Mesenchymal stem cell (in vitro differentiated cells and primary cell): ENCODE measurements around the gene LRRC7.
A peak's percentile ranks its signal among the peaks of the same experiment; 100 is the strongest.

Source experiments
- DNase-seq: peaks from one replicate; pipeline ENCODE4 v3.0.0-alpha.2; 2013
- H2AFZ ChIP-seq: one replicate; pipeline ENCODE4 v1.6.1; 2013; ENCODE audit warnings: low read depth, mild to moderate bottlenecking, control low read depth, inconsistent platforms, low read length, moderate library complexity
- H2AK5ac ChIP-seq: 2 replicates; pipeline ENCODE4 v1.6.1; 2013; ENCODE audit warnings: low read length, moderate library complexity, mild to moderate bottlenecking, inconsistent platforms; ENCODE audit not compliant: severe bottlenecking
- H2BK120ac ChIP-seq: one replicate; pipeline ENCODE4 v1.6.1; 2013; ENCODE audit warnings: low read depth, mild to moderate bottlenecking, inconsistent platforms, low read length, moderate library complexity
- H2BK12ac ChIP-seq, 2 experiments: one replicate each; pipeline ENCODE4 v1.6.1; 2013; ENCODE audit warnings: inconsistent platforms in 2 of 2, low read length in 2 of 2, mild to moderate bottlenecking in 2 of 2, moderate library complexity in 2 of 2, control low read depth in 1 of 2
- H2BK15ac ChIP-seq: one replicate; pipeline ENCODE4 v1.6.1; 2013; ENCODE audit warnings: mild to moderate bottlenecking, low read depth, inconsistent platforms; ENCODE audit not compliant: poor library complexity, severe bottlenecking
- H2BK5ac ChIP-seq: 2 replicates; pipeline ENCODE4 v1.6.1; 2013; ENCODE audit warnings: low read depth, mild to moderate bottlenecking, low read length, control low read depth, inconsistent platforms; ENCODE audit not compliant: poor library complexity, severe bottlenecking
- H3K14ac ChIP-seq, 2 experiments: one replicate each; pipeline ENCODE4 v1.6.1; 2013; ENCODE audit warnings: inconsistent platforms in 2 of 2, low read length in 2 of 2, control low read depth in 1 of 2, mild to moderate bottlenecking in 1 of 2, moderate library complexity in 1 of 2
- H3K18ac ChIP-seq, 2 experiments: one replicate each; pipeline ENCODE4 v1.6.1; 2013; ENCODE audit warnings: inconsistent platforms in 2 of 2, low read length in 2 of 2, control low read depth in 1 of 2, low read depth in 1 of 2, mild to moderate bottlenecking in 1 of 2
- H3K23ac ChIP-seq, 2 experiments: one replicate each; pipeline ENCODE4 v1.6.1; 2013; ENCODE audit warnings: inconsistent platforms in 2 of 2, low read length in 2 of 2, mild to moderate bottlenecking in 2 of 2, moderate library complexity in 2 of 2, control low read depth in 1 of 2
- H3K27ac ChIP-seq: 2 replicates; pipeline ENCODE4 v1.5.1; 2013; ENCODE audit warnings: mild to moderate bottlenecking, moderate library complexity, low read length, control low read depth, inconsistent platforms; ENCODE audit not compliant: poor library complexity, severe bottlenecking
- H3K27me3 ChIP-seq, 2 experiments: 2 replicates each; pipeline versions ENCODE4 v1.6.1 to v1.7.0; 2013; ENCODE audit warnings: low read length in 2 of 2, mild to moderate bottlenecking in 2 of 2, moderate library complexity in 2 of 2, control low read depth in 1 of 2, inconsistent platforms in 1 of 2; ENCODE audit not compliant: control insufficient read depth in 1 of 2, insufficient read depth in 1 of 2
- H3K36me3 ChIP-seq, 2 experiments: 2 replicates each; pipeline versions ENCODE4 v1.6.1 to v1.7.0; 2013; ENCODE audit warnings: low read length in 2 of 2, control low read depth in 1 of 2, inconsistent platforms in 1 of 2, low read depth in 1 of 2, mild to moderate bottlenecking in 1 of 2; ENCODE audit not compliant: insufficient read depth in 2 of 2, control insufficient read depth in 1 of 2
- H3K4ac ChIP-seq, 2 experiments: one replicate each; pipeline ENCODE4 v1.6.1; 2013; ENCODE audit warnings: inconsistent platforms in 2 of 2, low read length in 2 of 2, mild to moderate bottlenecking in 2 of 2, moderate library complexity in 2 of 2, control low read depth in 1 of 2, low read depth in 1 of 2
- H3K4me1 ChIP-seq: 2 replicates; pipeline ENCODE4 v1.6.1; 2013; ENCODE audit warnings: low read depth, low read length, control low read depth; ENCODE audit not compliant: control insufficient read depth, insufficient read depth
- H3K4me2 ChIP-seq: 2 replicates; pipeline ENCODE4 v1.6.1; 2013; ENCODE audit warnings: low read length, mild to moderate bottlenecking, inconsistent platforms; ENCODE audit not compliant: poor library complexity, severe bottlenecking
- H3K4me3 ChIP-seq, 2 experiments: 2 replicates each; pipeline versions ENCODE4 v1.5.1 to v1.7.0; 2013; ENCODE audit warnings: low read length in 2 of 2, mild to moderate bottlenecking in 2 of 2, control low read depth in 1 of 2, low read depth in 1 of 2; ENCODE audit not compliant: insufficient read depth in 1 of 2
- H3K79me1 ChIP-seq: replicated peaks from 2 replicates; pipeline ENCODE4 v1.6.1; 2013; ENCODE audit warnings: mild to moderate bottlenecking, control low read depth, low read length, inconsistent platforms; ENCODE audit not compliant: poor library complexity, severe bottlenecking
- H3K9ac ChIP-seq: 2 replicates; pipeline ENCODE4 v1.7.0; 2013; ENCODE audit warnings: mild to moderate bottlenecking, low read length, moderate library complexity
- H3K9me3 ChIP-seq: 2 replicates; pipeline ENCODE4 v1.7.0; 2013; ENCODE audit warnings: mild to moderate bottlenecking, low read length; ENCODE audit not compliant: control insufficient read depth
- H4K8ac ChIP-seq: one replicate; pipeline ENCODE4 v1.6.1; 2013; ENCODE audit warnings: inconsistent platforms, mild to moderate bottlenecking, low read length, moderate library complexity
- H4K91ac ChIP-seq: one replicate; pipeline ENCODE4 v1.6.1; 2013; ENCODE audit warnings: mild to moderate bottlenecking, low read length, inconsistent platforms
- WGBS: methylation state at CpG from one replicate; pipeline ENCODE4 v1.1.7; 2013; ENCODE audit warnings: mixed read lengths; 5-methylcytosine and 5-hydroxymethylcytosine counted together

LRRC7 gene

GRCh38 chr1:70134148-70134547 is 566.4 kb downstream of the LRRC7 start:
- no peak overlapping the region for H2AK5ac ChIP-seq
- peak; percentile 19 for DNase-seq
- H3K9me3 ChIP-seq = no peaks in the 10 kb centered on the region
- no peak overlapping the region for H2BK120ac ChIP-seq
- no peak overlapping the region for H2BK12ac ChIP-seq
- H3K4me1 ChIP-seq = no peaks in the 10 kb centered on the region
- H3K14ac ChIP-seq = no peak overlapping the region
- H3K27ac ChIP-seq = no peak overlapping the region
- no peak overlapping the region for H3K23ac ChIP-seq
- H3K4ac ChIP-seq = no peak overlapping the region
- no peak overlapping the region for H3K18ac ChIP-seq
- no peak overlapping the region for H3K4me3 ChIP-seq
- H3K4me2 ChIP-seq = no peak overlapping the region
- H4K91ac ChIP-seq = no peak overlapping the region
- no peak overlapping the region for H3K9ac ChIP-seq
- no peaks in the 10 kb centered on the region for H3K36me3 ChIP-seq
- H2BK15ac ChIP-seq = no peak overlapping the region
- no peak overlapping the region for H4K8ac ChIP-seq
- whole genome bisulfite sequencing = 85% methylated on average over 2 of the region's 3 CpGs
- no peak overlapping the region for H2AFZ ChIP-seq
- no peak overlapping the region for H2BK5ac ChIP-seq
- no peaks in the 10 kb centered on the region for H3K27me3 ChIP-seq
- no peaks in the 10 kb centered on the region for H3K79me1 ChIP-seq

- H2AFZ ChIP-seq = no peak overlapping the region
- no peak overlapping the region for H2BK120ac ChIP-seq
- H2AK5ac ChIP-seq = no peak overlapping the region
- no peak overlapping the region for H2BK15ac ChIP-seq
- no peak overlapping the region for H4K8ac ChIP-seq
- H3K79me1 ChIP-seq = no peaks in the 10 kb centered on the region
- peak; percentile 35 for DNase-seq
- H3K27ac ChIP-seq = no peak overlapping the region
- no peak overlapping the region for H2BK12ac ChIP-seq
- no peak overlapping the region for H3K4ac ChIP-seq
- H4K91ac ChIP-seq = no peak overlapping the region
- no peaks in the 10 kb centered on the region for H3K9me3 ChIP-seq
- no peak overlapping the region for H3K14ac ChIP-seq
- H2BK5ac ChIP-seq = no peak overlapping the region
- H3K27me3 ChIP-seq = no peaks in the 10 kb centered on the region
- peaks cover 0 to 3% of the 10 kb centered on the region in 2 experiments for H3K36me3 ChIP-seq
- H3K18ac ChIP-seq = no peak overlapping the region
- peak overlapping the region; percentile 66 for H3K9ac ChIP-seq
- H3K4me2 ChIP-seq = no peak overlapping the region
- H3K23ac ChIP-seq = no peak overlapping the region
- no peaks in the 10 kb centered on the region for H3K4me1 ChIP-seq
- peak overlapping the region in 1 of 2 experiments; percentile 27 for H3K4me3 ChIP-seq
Observed at GRCh38 chr1:70140343-70140742, 572.6 kb downstream of the LRRC7 start.

- H2AK5ac ChIP-seq = no peak overlapping the region
- no peak overlapping the region for H3K14ac ChIP-seq
- H3K79me1 ChIP-seq = no peaks in the 10 kb centered on the region
- no peak overlapping the region for H3K23ac ChIP-seq
- peaks cover 0 to 6% of the 10 kb centered on the region in 2 experiments for H3K36me3 ChIP-seq
- H3K4me1 ChIP-seq = no peaks in the 10 kb centered on the region
- H2AFZ ChIP-seq = no peak overlapping the region
- 17% methylated on average over 3 of the region's 3 CpGs for WGBS
- peak overlapping the region in 1 of 2 experiments; percentile 27 for H3K4me3 ChIP-seq
- H2BK15ac ChIP-seq = no peak overlapping the region
- peak; percentile 46 for DNase-seq
- H3K27ac ChIP-seq = no peak overlapping the region
- H3K4ac ChIP-seq = no peak overlapping the region
- no peaks in the 10 kb centered on the region for H3K27me3 ChIP-seq
- H3K4me2 ChIP-seq = no peak overlapping the region
- H2BK12ac ChIP-seq = no peak overlapping the region
- no peaks in the 10 kb centered on the region for H3K9me3 ChIP-seq
- no peak overlapping the region for H4K91ac ChIP-seq
- no peak overlapping the region for H2BK120ac ChIP-seq
- H2BK5ac ChIP-seq = no peak overlapping the region
- no peak overlapping the region for H3K18ac ChIP-seq
- H3K9ac ChIP-seq = peak overlapping the region; percentile 66
- no peak overlapping the region for H4K8ac ChIP-seq
Observed at GRCh38 chr1:70140894-70141293, 573.2 kb downstream of the LRRC7 start.

GRCh38 chr1:70142075-70142474 is 574.4 kb downstream of the LRRC7 start:
- Histone ChIP-seq H2BK5ac (no peak overlapping the region), H3K4ac (no peak overlapping the region), H2BK15ac (no peak overlapping the region), H3K36me3 (peaks cover 0 to 6% of the 10 kb centered on the region in 2 experiments), H3K27me3 (no peaks in the 10 kb centered on the region), H3K4me2 (no peak overlapping the region), H3K4me1 (no peaks in the 10 kb centered on the region), H3K79me1 (no peaks in the 10 kb centered on the region), H4K91ac (no peak overlapping the region), H2AK5ac (no peak overlapping the region), H2AFZ (no peak overlapping the region), H3K4me3 (no peak overlapping the region), H3K9ac (peak overlapping the region; percentile 70), H3K23ac (no peak overlapping the region), H3K14ac (no peak overlapping the region), H4K8ac (no peak overlapping the region), H2BK120ac (no peak overlapping the region), H3K27ac (no peak overlapping the region), H3K18ac (no peak overlapping the region), H3K9me3 (no peaks in the 10 kb centered on the region), H2BK12ac (no peak overlapping the region)
- DNase-seq = no peak
- WGBS = no CpG with 5 or more reads among the region's 2 CpGs
